ENCODE data around the gene PHAX.
"Not testable (repeated sequence)": the region's sequence is repeated elsewhere in the genome, so short reads cannot be mapped to it uniquely, and the experiment has no call there.

PHAX gene

DNA sequence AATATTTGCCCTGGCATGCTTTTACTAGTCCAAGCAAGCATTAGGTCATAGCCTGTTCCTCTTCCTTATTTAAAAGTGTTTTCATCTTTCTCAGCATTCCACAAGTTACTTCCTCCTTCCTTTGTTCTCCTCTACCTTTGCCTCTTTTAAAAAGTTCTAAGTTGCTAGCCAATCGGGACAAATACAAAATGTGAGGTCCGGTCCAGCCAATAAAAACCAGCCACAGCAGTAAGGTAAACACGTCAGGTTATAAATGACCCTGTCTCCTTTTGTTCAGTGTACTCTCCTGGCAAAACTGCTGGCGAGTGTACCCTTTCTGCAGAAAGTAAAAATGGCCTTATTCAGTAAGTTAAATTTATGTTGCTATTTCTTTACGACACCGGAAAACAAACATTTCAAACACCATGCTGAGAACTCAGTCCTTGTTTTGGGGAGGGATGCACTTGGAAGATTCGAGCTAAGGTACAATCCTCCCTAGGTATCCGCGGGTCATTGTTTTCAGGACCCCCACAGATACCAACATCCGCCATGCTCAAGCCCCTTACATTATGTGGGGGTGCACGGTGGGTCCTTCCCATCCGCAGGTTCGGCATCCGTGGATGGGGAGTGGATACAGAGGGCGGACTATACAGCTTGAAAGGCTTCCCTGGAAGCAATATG lies 646 bp upstream of the PHAX start:
- DNase-seq (ENCODE audit: extremely low read depth in 1 of 2, low read depth in 1 of 2): not testable (repeated sequence)

DNA sequence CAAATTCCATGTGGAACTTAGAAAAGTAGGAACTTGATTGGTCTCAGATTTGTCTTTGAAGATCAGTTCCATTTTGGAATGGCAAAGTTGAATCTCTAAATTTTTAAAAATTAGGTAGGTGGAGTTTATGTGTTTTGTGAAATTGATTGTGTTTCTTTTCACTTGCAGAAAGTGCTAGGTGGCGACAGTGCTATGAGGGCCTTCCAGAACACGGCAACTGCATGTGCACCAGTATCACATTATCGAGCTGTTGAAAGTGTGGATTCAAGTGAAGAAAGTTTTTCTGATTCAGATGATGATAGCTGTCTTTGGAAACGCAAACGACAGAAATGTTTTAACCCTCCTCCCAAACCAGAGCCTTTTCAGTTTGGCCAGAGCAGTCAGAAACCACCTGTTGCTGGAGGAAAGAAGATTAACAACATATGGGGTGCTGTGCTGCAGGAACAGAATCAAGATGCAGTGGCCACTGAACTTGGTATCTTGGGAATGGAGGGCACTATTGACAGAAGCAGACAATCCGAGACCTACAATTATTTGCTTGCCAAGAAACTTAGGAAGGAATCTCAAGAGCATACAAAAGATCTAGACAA lies 2.8 kb downstream of the PHAX start:
- no peak for DNase-seq (ENCODE audit: extremely low read depth in 1 of 2, low read depth in 1 of 2)

DNA sequence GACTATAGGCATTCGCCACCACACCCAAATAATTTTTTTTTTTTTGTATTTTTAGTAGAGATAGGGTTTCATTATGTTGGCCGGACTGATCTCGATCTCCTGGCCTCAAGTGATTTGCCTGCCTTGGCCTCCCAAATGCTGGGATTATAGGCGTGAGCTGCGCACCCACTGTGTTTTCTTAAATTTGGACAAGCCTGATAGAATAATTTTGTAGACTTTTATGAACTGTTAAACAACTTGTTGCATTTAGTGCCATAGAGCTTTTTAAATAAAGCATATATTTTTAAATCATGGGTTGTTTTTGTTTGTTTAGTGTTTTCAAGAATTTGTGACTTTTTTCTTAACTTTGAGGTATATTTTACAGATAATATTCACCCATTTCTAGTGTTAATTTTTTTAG lies 4.8 kb downstream of the PHAX start:
- DNase-seq (ENCODE audit: extremely low read depth in 1 of 2, low read depth in 1 of 2): no peak

DNA sequence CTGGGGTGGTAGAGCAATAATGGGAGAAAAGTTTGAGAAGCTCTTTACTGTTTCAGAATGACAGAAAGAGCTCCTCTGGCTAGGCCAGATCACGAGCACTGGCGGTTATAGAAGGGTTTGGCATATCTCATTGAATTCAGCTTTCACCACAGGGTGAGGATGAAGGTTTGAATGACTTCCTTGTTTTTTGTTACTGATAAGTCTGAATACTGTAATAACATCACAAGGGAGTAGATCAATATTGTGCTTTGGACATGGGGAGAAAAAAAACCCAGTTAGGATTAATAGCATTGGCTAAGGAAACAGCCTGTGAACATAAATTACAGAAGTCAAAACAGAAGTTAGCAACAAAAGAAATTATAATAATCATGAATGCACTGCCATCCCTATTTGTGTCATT lies 9.4 kb downstream of the PHAX start:
- no peak for DNase-seq (ENCODE audit: extremely low read depth in 1 of 2, low read depth in 1 of 2)

DNA sequence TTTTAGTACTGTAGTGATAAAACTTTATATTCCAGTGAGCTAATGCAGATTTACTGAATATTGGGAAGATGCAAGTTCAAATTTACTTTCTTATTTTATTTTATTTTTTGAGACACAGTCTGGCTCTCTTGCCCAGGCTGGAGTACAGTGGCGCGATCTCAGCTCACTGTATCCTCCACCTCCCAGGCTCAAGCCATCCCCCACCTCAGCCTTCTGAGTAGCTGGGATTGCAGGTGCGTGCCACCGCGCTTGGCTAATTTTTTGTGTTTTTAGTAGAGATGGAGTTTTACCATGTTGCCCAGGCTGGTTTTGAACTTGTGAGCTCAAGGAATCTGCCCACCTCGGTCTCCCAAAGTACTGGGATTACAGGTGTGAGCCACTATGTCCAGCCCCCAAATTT lies 9.9 kb downstream of the PHAX start:
- DNase-seq (ENCODE audit: extremely low read depth in 1 of 2, low read depth in 1 of 2): no peak

DNA sequence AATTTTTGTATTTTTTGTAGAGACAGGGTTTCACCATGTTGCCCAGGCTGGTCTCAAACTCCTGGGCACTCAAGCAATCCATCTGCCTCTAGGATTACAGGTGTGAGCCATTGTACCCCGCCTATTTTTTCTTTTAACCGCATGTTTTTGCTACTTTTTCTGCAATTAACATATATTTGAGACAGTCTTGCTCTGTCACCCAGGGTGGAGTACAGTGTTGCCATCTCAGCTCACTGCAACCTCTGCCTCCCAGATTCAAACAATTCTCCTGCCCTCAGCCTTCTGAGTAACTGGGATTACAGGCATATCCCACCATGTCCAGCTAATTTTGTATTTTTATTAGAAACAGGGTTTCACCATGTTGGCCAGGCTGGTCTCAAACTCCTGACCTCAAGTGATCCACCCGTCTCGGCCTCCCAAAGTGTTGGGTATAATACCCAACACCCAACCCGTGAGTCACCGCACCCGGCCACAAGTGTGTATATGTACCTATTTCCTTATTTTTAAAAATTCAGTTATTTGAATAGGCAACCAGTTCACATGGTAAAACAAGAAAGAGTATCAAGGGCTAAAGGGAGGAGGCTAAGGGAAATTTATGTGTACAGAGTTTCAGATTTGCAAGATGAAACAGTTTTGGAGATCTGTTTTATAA lies 13.3 kb downstream of the PHAX start:
- no peak for DNase-seq (ENCODE audit: extremely low read depth in 1 of 2, low read depth in 1 of 2)

DNA sequence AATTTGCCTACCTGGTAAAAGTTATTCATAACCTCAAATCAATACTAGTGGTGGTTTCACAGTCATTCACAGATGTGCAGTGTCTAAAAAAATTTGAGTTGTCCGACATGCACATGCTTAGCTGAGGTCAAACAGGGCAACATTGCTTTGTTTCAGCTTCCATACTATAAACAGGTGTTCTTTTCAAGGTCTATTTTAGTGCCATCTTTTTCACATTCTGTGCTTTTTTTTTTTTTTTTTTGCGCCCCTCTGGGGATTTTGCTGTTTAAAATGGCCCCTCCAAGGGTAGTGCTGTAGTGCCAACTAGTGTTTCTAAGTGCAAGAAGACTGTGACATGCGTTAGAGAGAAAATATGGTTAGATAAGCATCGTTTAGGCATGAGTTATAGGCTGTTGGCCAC lies 14.5 kb downstream of the PHAX start:
- DNase-seq (ENCODE audit: extremely low read depth in 1 of 2, low read depth in 1 of 2): no peak

DNA sequence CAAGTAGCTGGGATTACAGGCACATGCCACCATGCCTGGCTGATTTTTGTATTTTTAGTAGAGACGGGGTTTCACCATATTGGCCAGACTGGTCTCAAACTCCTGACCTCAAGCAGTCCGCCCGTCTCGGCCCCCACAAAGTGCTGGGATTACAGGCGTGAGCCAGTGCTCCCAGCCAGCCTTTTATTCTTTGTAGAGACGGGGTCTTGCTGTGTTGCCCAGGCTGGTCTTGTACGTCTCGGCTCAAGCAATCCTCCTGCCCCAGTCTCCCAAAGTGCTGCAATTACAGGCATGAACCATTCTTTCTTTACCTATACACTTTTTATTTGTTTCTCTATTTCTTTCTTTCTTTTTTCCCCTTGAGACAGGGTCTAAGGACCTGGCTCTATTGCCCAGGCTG lies 16.9 kb downstream of the PHAX start:
- not testable (repeated sequence) for DNase-seq (ENCODE audit: extremely low read depth in 1 of 2, low read depth in 1 of 2)

DNA sequence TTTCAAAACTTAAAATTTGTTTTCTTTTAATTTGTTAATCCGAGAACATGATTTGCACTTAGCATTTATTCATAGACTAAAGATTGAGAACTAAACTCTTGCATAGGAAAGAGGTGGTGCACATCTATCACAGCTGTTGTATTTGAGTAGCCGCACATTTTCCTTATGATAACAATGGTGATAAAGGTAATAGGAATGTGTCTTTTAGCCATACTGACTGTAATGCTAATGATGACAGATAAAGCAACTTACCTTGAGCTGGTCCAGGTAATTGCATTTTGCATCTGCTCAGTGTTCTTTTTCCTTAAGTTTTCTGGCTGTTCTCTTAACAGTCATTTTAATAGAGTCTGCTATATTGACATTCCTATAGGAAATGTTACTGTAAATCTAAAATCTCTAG lies 19.0 kb downstream of the PHAX start:
- DNase-seq (ENCODE audit: extremely low read depth in 1 of 2, low read depth in 1 of 2): no peak

DNA sequence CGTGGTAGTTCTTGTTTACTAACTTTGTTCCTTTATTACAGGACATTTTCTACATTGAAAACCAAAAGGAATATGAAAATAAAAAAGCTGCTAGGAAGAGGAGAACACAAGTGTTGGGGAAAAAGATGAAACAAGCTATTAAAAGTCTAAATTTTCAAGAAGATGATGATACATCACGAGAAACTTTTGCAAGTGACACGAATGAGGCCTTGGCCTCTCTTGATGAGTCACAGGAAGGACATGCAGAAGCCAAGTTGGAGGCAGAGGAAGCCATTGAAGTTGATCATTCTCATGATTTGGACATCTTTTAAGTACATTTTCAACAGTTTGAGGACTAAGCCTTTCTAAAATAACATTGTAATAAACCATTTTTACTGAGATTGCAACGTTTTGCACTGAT lies 23.8 kb downstream of the PHAX start:
- DNase-seq (ENCODE audit: extremely low read depth in 1 of 2, low read depth in 1 of 2): no peak

DNA sequence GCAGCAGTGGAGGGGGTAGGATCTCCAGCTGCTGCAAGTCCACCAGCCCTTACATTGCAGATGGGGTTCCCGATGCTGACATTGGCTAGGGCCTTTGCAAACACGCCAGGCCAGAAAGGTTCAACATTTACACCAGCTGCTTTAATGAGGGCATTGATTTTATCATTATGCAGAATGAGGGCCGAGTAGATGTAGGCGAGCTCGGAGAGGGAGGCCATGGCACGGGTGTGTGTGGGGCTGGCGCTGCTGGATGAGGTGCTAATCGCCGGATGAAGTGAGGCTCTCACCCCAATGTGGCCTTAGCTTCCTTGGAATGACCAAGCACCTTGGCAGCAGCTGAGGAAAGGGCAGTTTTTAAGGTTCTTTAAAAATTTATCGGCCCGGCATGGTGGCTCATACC lies 27.4 kb downstream of the PHAX start:
- DNase-seq (ENCODE audit: extremely low read depth in 1 of 2, low read depth in 1 of 2): no peak

DNA sequence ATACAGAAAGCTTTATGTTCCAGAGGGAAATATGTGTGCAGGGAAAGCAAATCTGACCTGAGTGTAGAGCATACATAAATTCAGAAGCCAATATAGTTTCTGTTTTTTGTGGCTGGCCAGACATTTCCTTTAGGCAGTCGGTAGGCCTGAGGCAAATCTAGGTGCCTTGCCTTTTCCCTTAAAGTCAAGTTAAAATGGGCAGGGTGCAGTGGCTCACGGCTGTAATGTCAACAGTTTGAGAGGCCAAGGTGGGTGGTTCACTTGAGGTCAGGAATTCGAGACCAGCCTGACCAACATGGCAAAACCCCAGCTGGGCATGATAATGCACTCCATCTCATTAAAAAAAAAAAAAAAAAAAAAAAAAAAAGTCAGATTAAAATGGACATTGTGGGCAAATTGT lies 31.2 kb downstream of the PHAX start:
- DNase-seq (ENCODE audit: extremely low read depth in 1 of 2, low read depth in 1 of 2): no peak

DNA sequence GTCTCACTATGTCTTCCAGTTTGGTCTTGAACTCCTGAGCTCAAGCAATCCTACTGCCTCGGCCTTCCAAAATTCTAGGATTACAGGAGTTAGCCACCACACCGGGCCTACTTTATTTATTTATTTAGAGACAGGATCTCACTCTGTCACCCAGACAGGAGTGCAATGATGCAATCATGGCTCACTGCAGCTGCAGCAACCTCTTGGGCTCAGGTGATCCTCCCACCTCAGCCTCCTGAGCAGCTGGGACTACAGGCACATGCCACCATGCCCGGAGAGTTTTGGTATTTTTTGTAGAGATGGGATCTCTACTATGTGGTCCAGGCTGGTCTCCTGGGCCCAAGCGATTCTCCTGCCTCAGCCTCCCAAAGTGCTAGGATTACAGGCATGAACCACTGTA lies 32.8 kb downstream of the PHAX start:
- DNase-seq (ENCODE audit: extremely low read depth in 1 of 2, low read depth in 1 of 2): no peak

DNA sequence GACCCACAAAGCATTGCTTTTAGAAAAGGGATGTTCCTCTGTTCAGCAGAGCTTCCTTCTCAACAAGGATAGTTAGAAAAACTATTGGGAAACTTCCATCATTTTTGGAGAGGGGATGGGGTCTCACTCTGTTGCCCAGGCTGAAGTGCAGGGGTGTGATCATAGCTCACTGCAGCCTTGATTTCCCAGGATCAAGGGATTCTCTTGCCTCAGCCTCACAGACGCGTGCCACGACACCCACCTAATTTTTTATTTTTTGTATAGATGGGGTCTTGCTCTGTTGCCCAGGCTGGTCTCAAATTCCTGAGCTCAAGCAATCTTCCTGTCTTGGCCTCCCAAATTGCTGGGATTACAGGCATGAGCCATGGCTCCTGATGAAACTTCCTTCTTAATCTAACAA lies 34.8 kb downstream of the PHAX start:
- no peak for DNase-seq (ENCODE audit: extremely low read depth in 1 of 2, low read depth in 1 of 2)

DNA sequence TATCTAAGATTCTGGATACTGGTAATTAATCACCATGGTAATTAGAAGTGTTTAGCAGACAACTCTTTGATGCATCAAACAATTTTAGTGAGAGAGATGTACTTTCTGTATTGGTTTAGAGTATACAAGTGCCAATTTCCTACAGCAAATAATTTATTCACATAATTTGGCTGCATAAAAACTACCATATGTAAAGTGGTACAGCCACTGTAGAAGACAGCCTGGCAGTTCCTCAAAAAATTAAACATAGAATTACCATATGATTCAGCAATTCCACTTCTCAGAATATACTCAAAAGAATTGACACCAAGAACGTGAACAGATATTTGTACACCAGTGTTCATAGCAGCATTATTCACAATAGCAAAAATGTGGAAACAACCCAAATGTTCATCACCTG lies 36.2 kb downstream of the PHAX start:
- DNase-seq (ENCODE audit: extremely low read depth in 1 of 2, low read depth in 1 of 2): no peak

DNA sequence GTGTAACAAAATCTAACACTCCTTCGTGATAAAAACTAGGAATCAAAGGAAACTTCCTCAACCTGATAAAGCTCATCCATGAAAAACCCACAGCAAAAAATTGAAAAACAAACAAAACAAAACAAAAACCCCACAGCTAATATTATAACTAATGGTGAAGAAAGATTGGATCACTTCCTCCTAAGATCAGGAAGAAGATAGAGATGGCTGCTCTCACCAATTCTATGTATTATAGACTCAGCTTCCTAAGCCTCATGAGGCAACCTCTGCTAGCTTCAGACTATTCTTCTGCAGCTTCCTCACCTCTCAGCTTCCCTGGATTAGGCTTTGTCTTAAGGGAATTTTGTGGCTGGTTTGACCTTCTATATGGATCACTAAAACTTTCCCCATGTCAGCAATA lies 40.1 kb downstream of the PHAX start:
- no peak for DNase-seq (ENCODE audit: extremely low read depth in 1 of 2, low read depth in 1 of 2)

DNA sequence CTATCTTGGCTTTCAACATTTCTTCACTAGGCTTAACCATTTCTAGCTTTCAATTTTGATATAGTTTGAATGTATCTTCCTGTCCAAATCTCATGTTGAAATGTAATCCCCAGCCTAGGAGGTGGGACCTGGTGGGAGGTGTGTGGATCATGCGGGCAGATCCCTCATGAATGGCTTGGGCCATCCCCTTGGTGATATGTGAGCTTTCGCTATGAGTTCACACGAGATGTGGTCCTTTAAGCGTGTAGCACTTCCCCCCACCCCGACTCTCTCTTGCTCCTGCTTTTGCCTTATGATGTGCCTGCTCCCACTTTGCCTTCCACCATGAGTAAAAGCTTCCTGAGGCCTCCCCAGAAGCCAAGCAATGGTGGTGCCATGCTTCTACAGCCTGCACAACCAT lies 40.6 kb downstream of the PHAX start:
- DNase-seq (ENCODE audit: extremely low read depth in 1 of 2, low read depth in 1 of 2): no peak

DNA sequence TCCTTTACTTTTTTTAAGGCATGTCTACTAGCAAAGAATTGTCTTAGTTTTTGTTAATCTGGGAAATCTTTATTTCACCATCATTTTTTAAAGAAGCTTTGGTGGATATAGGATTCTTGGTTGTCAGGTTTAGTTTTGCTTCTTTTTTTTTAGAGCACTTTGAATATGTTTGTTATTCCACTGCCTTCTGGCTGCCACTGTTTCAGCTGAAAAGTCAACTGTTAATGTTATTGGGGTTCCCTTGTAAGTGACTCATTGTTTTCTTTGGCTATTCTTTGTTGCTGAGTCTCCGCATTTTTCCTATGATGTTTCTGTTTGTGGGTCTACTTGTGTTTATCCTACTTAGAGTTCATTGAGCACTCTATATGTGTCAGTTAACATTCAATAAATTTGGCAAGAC lies 44.4 kb downstream of the PHAX start:
- no peak for DNase-seq (ENCODE audit: extremely low read depth in 1 of 2, low read depth in 1 of 2)

DNA sequence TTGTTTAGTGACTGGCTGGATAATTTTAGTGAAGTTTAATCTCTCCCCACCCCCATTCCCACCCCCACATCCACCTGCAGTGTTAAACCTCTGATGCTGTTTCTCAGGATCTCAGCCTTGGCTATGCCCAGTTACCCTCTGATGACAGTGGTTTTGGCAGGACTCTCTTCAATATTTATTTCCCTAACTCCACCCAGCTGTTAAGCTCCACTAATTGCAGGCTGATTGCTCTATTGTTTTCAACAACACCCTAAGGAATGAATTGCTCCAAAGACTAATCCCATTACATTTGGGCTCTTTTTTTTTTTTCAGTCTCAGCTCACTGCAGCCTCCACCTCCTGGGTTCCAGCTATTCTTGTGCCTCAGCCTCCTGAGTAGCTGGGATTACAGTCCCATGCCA lies 46.3 kb downstream of the PHAX start:
- no peak for DNase-seq (ENCODE audit: extremely low read depth in 1 of 2, low read depth in 1 of 2)

DNA sequence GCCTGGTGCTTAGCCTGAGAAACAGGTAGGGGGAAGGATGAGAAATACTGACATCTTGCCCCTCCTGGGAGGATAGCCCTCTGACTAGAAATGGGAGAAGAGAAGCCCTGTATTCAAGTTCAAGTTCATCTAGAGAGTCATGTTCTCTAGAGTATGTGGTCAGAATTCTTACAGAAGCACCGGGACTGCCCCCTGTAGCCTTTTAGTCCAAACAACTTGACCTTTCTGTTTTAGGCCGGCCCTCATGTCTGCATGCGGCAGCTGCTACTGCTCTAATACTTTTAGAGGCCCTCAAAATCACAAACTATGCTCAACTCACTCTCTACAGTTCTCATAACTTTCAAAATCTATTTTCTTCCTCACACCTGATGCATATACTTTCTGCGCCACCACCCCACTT lies 47.7 kb downstream of the PHAX start:
- no peak for DNase-seq (ENCODE audit: extremely low read depth in 1 of 2, low read depth in 1 of 2)

DNA sequence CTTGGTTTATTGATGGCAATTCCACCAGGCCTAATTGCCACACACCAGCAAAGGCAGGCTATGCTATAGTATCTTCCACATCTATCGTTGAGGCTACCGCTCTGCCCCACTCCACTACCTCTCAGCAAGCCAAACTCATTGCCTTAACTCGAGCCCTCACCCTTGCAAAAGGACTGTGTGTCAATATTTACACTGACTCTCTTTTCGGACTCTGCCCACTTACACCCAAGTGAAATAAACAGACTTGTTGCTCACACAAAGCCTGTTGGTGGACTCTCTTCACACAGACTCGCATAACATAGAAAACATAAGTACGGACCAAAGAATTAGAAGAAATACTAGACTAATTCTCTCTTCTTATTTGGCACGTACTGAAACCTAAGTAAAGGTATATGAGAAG lies 48.3 kb downstream of the PHAX start:
- not testable (repeated sequence) for DNase-seq (ENCODE audit: extremely low read depth in 1 of 2, low read depth in 1 of 2)

DNA sequence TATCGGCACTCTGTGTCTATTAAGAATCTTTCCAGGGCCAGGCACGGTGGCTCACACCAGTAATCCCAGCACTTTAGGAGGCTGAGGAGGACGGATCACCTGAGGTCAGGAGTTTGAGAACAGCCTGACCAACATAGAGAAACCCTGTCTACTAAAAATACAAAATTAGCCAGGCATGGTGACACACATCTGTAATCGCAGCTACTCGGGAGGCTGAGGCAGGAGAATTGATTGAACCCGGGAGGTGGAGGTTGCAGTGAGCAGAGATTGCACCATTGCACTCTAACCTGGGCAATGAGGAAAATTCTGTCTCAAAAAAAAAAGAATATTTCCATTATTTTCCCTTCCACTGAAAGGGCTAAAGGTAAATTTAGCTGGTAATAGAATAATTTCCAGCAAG lies 49.0 kb downstream of the PHAX start:
- not testable (repeated sequence) for DNase-seq (ENCODE audit: extremely low read depth in 1 of 2, low read depth in 1 of 2)

DNA sequence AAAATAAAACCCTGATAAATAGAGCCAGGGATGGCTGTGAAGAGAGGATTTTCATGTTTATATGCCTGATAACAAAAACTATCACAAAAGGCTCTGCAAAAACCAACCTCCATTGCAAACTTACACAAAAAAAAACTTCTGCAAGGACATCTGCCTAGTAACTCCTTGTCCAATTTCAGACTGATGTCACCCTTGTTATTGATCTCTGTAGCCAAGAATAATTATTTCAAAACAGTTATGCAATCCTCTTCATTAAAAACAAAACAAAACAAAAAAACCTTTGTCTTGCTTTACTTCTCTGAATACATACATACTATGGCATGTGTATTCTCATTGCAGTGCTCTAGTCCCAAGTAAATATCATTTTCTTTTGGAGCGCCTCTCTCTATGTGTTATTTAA lies 49.7 kb downstream of the PHAX start:
- no peak for DNase-seq (ENCODE audit: extremely low read depth in 1 of 2, low read depth in 1 of 2)
